HG02938 (cell line): ENCODE results near the gene PTPRC.

ENCODE experiments used
- ATAC-seq: cut with Tn5 transposase; IDR thresholded peaks from one replicate; pipeline ENCODE4 v1.9.1; 2021; ENCODE audit warnings: mild to moderate bottlenecking, moderate library complexity; ENCODE audit not compliant: unreplicated experiment

Gene PTPRC

DNA sequence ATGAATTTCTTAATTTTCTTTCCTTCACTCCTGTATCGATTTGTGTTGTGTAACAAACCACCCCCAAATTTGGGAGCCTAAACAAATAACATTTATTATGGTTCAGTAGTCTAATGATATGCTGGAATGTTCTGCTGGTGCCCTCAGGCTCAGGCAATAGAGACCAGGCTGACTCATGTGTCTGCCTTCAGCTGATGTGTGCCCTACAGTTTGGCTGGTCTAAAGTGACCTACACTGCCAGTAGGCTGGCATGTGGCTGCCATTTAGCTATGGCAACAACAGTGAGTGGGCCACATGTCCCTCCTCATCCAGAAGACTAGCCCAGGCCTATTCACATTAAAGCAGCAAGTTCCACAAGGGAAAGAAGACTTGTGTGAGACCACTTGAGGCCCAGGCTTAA is 115.8 kb downstream of the PTPRC start:
- ATAC-seq = no peak

DNA sequence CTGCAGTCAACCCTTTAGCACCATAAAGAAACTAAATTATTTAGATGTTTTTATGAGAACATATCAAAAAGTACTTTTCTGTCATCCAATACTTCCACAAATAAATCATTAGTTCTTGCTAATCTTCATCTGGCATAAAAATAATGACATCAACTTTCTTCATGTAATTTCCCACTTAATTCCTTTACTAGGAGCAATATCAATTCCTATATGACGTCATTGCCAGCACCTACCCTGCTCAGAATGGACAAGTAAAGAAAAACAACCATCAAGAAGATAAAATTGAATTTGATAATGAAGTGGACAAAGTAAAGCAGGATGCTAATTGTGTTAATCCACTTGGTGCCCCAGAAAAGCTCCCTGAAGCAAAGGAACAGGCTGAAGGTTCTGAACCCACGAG is 116.9 kb downstream of the PTPRC start:
- no peak for ATAC-seq

- ATAC-seq = no peak
Measured at GRCh38 chr1:198756470-198756869, 117.6 kb downstream of the PTPRC start.

DNA sequence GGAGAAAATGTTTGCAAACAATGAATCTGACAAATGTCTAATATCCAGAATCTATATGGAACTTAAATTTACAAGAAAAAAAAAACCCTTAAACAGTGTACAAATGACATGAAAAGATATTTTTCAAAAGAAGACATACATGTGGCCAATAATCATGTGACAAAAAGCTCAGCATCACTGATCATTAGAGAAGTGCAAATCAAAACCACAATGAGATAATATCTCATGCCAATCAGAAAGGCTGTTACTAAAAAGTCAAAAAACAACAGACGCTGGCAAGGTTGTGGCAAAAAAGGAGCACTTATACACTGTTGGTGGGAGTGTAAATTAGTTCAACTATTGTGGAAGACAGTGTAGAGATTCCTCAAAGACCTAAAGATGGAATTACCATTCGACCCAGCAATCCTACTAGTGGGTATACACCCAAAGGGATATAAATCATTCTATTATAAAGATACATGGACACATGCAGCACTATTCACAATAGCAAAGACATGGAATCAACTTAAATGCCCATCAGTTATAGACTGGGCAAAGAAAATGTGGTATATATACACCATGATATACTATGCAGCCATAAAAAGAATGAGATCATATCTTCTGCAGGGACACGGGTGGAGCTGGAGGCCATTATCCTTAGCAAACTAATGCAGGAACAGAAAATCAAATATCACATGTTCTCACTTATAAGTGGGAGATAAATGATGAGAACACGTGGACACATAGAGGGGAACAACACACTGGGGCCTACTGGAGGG is 123.2 kb downstream of the PTPRC start:
- ATAC-seq = no peak

DNA sequence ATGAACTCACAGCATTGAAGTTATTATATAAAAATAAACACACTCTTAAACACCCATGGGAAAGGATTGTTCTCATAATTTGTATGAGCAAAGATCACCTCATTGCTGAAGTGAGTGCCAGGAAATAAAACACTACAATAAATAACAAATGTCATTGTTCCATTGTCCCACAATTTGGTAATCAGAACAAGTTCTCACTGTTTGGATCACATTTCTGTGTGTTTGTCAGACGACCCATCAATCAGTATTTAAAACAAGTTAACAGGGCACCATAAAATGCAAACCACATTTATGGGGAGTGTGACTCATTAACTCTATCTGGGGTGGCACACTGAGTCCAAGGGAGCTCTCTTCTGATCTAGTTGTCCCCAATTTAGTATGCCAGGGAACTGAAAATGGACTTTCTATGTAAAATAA is 124.5 kb downstream of the PTPRC start:
- ATAC-seq = no peak

GRCh38 chr1:198764748-198765147 is 125.9 kb downstream of the PTPRC start:
- ATAC-seq = no peak

DNA sequence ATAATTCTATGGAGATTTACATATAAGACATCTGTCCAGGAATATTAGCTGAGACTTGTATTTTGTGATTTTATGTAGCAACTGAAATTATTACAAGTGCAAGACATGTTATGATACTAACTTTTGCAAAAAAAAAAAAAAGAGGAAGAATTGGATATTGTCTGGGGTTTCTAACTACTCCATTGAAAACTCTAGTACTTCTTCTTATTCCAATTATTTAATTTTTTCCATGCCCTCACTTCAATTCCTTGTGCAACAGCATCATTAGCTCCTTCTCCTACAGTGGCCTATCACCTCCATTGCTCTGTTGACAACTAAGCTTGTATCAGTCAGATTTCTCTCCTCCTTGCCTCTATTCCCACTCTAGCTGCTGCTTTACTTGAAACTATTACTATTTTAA is 126.6 kb downstream of the PTPRC start:
- no peak for ATAC-seq

- ATAC-seq = no peak
Measured at GRCh38 chr1:198771563-198772153, 132.8 kb downstream of the PTPRC start.

DNA sequence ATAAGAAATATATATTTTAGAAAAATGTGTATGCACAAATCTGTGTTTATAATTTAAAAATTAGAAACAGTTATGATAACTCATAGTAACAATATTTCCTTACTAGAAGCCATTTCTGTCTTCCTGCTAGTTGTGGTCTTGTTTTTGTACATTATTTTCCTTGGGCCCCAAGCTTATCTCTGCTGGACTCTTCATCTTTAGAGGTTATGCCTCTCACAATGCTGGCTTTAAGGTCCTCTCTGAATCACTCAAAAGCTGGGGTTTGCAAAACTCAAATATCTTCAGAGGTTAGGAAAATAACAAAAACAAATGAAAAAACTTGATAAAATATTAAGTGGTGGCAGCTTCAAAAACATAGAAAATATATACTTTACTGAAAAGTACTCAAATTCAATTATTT is 133.8 kb downstream of the PTPRC start:
- ATAC-seq = no peak

GRCh38 chr1:198773030-198773429 is 134.2 kb downstream of the PTPRC start:
- ATAC-seq = no peak

DNA sequence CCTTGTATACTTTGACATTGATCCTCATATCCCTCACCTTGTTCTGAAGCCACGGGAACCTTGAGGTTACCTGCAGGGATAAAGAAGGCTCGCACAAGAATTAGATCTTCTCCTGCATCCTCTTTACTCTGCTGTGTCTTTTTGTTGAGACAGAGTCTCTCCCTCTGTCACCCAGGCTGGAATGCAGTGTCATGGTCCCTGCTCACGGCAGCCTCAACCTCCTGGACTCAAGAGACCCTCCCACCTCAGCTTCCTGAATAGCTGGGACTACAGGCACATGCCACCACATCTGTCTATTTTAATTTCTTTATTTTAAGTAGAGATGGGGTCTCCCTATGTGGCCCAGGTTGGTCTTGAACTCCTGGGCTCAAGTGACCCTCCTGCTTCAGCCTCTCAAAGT is 134.7 kb downstream of the PTPRC start:
- ATAC-seq = no peak

GRCh38 chr1:198774421-198774820 is 135.6 kb downstream of the PTPRC start:
- no peak for ATAC-seq

GRCh38 chr1:198775606-198776005 is 136.8 kb downstream of the PTPRC start:
- no peak for ATAC-seq

DNA sequence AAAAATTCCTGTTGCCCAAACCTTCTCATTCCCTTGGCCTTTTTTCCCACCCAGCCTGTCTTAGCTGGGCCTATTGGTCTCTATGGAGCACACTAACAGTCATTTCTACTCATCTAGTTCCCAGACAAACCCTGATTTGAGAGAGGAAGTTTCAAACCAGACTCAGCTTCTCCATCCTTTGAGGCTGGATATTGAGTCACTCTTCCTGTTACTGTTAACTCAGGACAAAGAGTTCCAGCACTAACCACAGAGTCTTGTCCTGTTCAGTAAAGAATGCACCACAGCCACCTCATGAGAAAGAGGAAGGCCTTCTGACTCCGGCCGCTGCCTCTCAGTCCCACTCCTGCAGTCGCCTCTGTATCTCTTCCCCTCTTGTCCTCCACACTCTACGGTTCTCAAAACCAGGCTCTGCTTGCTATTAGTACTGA is 137.8 kb downstream of the PTPRC start:
- no peak for ATAC-seq

GRCh38 chr1:198778049-198778448 is 139.2 kb downstream of the PTPRC start:
- ATAC-seq = no peak

- ATAC-seq = no peak
Measured at GRCh38 chr1:198780376-198780775, 141.5 kb downstream of the PTPRC start.

DNA sequence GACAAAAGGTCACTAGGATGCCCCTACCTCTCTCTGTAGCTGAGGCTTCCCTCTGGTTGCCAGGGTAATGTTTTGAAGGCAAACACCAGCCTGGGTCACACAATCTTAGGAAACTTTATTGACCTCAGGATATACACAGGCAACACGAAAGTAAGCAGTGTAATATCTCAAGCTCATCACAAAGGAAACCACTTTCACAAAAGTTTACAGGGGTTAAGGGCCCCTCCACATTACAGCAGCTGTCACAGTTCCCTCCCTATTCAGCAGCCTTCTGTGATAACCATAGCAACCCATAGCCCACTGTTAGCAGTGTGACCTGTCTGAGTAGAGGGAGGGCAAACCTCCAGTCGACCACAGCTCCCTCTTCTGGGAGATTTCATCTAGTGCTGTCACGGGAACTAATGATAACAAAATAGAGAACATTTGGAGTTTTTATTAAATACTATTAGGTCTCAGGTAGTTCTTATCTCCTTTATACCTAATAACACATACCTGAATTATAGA is 149.8 kb downstream of the PTPRC start:
- ATAC-seq = peak; percentile 99

DNA sequence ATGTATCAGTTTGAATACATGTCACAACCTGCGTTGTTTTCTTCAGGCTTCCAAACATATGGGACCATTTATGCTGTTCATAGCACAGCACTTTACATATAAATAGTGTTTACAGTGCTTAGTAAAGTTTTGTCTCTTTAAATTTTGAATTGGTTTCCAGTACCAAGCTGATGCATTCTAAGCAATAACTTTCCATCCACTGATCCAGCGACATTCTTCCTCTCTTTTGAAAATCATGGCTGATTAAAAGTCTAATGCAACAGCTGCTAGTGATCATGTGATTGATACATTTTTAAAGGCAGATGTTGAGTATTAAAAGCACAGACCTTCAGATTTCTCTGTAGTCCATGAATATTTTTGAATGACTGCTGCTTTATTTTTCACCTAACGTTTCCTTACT is 154.9 kb downstream of the PTPRC start:
- ATAC-seq = no peak

- no peak for ATAC-seq
Measured at GRCh38 chr1:198794498-198794897, 155.7 kb downstream of the PTPRC start.

DNA sequence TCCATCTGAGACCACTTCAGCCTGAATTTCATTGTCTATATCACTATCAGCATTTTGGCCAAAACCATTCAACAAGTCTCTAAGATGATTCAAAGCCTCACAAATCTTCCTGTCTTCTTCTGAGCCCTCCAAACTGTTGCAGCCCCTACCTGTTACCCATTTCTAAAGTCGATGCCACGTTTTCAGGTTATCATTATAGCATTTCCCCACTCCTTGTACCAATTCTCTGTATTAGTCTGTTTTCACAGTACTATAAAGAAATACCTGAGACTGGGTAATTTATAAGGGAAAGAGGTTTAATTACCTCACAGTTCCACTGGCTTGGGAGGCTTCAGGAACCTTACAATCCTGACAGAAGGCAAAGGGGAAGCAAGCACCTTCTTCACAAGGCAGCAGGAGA is 158.8 kb downstream of the PTPRC start:
- ATAC-seq = no peak

GRCh38 chr1:198798923-198799386 is 160.1 kb downstream of the PTPRC start:
- peak; percentile 94 for ATAC-seq

DNA sequence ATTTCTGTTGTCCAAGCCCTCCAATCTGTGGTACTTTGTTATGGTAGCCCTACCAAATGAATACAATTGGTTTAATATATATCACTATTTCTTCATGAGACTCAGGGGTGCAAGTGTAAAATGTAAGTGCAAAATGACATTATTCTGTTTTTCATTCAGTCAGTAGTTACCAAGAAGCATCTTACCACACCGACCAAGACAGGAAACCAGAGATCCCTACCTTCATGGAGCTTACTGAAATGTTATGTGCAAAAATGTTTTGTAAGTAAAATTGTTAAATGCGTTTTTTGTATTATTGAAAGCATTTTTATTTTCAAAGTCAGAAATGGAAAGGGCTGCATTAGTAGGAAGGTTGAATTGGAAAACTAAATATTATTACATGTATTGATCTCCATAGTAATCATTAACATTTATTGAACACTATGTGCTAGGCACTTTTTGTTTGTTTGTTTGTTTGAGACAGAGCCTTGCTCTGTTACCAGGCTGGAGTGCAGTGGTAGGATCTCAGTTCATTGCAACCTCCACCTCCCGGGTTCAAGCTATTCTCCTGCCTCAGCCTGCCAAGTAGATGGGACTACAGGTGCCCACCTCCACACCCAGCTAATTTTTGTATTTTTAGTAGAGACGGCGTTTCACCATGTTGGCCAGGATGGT is 166.8 kb downstream of the PTPRC start:
- ATAC-seq = no peak
